ENCODE data around the gene FRAT1.
"Not testable (repeated sequence)": the region's sequence is repeated elsewhere in the genome, so short reads cannot be mapped to it uniquely, and the experiment has no call there.

FRAT1 gene, protein sequence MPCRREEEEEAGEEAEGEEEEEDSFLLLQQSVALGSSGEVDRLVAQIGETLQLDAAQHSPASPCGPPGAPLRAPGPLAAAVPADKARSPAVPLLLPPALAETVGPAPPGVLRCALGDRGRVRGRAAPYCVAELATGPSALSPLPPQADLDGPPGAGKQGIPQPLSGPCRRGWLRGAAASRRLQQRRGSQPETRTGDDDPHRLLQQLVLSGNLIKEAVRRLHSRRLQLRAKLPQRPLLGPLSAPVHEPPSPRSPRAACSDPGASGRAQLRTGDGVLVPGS

DNA sequence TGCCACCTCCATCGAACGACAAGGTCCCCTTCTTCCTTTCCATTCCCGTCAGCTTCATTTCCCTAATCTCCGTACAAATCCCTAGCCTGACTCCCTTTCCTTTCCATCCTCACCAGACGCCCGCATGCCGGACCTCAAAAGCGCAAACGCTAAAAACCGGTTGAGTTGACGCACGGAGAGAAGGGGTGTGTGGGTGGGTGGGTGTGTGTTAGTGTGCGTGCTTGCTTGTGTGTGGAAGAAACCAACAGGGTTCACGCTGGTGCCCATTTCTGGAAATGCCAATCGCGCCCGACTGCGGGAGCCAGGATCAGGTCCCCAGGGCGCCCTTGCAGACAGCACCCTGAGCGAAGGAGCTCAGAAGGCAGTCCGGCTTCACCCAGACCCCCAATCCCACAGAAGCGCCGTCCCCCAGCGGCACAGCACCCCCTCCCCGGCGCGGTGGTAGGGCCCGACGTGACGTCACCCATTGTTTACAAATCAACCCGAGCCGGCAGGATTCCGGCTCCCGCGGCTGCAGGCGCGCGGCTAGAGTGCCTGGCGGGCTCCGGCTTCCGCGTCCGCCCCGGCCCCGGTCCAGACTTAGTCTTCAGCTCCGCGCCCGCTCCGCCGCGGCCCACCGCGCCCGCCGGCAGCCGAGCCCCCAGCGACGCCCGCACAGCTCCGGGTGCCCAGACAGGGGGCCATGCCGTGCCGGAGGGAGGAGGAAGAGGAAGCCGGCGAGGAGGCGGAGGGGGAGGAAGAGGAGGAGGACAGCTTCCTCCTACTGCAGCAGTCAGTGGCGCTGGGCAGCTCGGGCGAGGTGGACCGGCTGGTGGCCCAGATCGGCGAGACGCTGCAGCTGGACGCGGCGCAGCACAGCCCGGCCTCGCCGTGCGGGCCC lies at the start of gene FRAT1:
Gene FRAT1, plus strand, starts transcription at position 500 of the 880 bp plus-strand sequence. Its CDS starts 183 bp downstream, at position 683.
- DNase-seq, result peak; percentile 95

DNA sequence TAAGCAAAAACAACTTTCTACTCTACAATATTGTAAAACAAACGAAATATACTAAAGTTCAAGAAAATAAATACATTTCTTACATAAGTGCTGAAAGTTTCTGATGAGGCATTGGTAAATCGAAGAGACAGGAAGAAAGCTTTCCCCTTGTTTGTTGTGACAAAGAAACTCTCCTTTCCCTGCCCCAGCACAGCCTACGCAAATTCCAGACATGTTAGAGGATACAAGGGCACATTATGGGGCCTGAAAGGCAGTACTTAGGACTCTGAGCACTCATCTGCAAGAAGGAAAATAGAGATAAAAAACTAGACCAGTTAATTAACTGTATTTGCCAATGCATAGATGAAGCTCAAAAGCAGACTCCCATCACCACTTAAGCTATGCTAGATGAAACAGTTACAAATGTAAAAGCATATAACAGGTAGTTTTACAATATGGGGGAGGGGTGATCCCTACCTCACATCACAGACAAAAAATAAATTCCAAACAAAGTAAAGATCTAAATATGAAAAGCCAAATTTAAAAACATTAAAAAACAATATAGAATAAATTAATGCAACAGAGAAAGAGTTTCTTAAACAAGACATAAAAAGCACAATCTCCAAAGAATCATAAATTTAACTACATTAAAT lies 48.4 kb upstream of the FRAT1 start:
- DNase-seq, result no peak

DNA sequence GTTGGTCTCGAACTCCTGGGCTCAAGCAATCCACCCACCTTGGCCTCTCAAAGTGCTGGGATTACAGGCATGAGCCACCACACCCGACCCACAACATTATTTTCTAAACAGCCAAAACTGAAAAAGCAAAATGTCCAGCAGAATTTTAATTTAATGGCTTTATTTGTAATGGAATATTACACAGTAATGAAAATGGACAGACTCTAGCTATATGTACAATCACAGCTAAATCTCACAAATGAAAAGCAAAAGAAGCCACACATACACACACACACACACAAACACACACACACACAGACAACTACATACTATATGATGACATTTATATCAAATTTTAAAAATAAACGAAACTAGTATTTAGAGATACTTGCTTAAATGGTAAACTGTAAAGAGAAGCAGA lies 45.4 kb upstream of the FRAT1 start:
- DNase-seq, result no peak

DNA sequence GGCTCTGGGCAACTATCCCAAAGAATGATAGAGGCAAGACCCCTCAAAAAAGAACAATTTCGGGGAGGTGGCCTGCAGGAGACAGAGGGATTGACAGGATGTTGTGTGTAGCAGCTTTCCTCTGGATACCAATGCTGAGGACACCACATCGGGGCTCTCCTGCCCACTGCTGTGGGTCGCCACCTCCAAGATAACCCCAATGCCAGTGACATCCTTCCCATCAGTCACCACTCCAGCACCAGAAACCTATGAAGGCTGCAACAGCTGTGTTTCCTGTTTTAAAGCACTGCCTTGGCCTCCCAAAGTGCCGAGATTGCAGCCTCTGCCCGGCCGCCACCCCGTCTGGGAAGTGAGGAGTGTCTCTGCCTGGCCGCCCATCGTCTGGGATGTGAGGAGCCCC lies 44.2 kb upstream of the FRAT1 start:
- DNase-seq, result no peak

DNA sequence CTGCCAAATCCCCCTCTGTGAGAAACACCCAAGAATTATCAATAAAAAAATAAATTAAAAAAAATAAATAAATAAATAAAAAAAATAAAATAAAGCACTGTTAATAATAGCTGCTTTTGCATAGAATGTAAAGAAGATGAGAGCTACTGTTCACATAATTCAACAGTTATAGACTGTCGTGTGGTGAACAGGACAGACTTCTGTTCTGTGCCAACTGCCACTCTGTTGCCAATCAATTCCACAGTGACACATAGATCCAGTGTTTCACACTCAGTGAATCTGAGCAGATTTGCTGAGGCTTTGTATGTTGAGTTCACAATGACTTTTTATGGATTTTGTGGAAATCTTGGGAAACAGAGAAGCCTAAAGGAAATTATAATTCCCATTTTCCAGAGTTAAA lies 41.5 kb upstream of the FRAT1 start:
- DNase-seq, result no peak

DNA sequence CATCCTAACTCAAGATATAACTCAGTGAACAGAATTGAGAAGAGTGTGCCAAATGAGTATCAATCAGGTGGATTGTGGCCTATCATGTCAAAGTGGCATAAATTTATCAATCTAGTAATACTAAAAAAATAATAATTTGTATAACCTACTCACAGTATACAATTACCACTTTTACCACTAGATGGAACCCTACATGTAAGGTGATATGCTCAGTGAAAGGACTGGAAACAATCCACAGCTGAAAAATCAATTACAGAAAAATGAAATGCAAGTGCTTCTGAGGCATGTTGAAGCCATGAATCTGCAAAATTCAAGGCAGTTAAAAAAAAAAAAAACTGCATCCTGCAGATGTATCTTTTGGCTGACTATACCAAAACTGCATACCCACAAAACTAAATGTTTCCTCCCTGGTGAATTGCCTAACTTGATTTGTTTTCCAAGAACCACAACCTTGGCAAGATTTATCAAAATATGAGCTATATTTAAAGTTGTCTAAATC lies 40.5 kb upstream of the FRAT1 start:
- DNase-seq, result no peak

DNA sequence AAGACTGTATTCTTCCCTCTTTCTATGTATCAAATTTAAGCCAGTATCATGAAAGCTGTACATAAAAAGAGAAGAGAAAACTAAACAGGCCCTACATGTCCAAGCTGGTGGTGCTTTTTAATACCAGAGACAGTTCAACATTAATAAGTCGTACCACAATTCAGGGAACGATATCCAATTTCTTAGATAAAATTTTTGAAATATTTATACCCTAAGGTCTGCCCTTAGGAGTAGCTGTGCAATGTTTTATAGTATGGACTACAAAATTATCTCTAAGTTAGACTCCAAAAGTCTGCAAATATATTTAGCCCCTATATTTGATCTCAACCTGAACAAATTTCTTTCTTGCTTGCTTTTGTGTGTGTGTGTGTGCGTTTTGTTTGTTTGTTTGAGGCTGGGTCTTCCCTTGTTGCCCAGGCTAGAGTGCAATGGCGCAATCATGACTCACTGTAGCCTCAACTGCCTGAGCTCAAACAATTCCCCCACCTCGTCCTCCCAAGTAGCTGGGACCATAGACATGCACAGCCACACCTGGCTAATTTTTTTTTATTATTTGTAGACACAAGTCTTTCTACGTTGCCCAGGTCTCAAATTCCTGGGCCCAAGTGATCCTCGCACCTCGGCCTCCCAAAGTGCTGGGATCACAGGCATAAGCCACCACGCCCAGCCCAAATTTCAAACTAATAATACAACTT lies 39.8 kb upstream of the FRAT1 start:
- no peak for DNase-seq

DNA sequence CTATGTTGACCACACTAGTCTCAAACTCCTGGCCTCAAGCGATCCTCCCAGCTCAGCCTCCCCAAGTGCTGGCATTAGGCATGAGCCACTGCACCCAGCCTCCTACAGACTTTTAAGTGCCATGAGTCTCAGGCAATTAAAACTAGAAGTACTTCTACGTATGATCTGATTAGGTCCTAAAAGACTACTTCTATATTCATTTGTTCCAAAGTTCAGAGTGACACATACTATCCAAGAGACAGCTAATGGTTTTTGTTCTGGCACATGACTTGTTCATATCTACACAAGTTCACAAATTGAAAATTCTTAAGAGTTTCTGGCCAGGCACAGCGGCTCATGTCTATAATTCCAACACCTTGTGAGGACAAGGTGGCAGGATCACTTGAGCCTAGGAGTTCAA lies 38.3 kb upstream of the FRAT1 start:
- DNase-seq, result no peak

DNA sequence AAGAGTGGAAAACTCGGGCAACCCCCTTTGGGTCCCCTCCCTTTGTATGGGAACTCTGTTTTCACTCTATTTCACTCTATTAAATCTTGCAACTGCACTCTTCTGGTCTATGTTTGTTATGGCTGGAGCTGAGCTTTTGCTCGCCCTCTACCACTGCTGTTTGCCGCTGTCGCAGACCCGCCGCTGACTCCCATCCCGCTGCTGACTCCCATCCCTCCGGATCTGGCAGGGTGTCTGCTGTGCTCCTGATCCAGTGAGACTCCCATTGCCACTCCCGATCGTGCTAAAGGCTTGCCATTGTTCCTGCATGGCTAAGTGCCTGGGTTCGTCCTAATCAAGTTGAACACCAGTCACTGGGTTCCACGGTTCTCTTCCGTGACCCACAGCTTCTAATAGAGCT lies 29.0 kb upstream of the FRAT1 start:
- DNase-seq, result not testable (repeated sequence)

DNA sequence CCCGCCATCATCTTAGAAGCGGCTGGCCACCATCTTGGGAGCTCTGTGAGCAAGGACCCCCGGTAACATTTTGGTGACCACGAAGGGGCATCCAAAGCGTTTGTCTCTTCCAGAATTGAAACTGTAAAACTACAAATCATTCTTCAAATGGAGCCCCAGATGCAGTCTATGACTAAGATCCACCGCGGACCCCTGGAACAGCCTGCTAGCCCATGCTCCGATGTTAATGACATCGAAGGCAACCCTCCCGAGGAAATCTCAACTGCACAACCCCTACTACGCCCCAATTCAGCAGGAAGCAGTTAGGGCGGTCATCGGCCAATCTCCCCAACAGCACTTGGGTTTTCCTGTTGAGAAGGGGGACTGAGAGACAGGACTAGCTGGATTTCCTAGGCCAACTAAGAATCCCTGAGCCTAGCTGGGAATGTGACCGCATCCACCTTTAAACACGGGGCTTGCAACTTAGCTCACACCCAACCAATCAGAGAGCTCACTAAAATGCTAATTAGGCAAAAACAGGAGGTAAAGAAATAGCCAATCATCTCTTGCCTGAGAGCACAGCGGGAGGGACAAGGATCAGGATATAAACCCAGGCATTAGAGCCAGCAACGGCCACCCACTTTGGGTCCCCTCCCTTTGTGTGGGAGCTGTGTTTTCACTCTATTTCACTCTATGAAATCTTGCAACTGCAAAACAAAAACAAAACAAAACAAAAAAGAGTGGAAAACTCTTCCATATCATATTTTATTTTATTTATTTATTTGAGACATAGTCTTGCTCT lies 28.3 kb upstream of the FRAT1 start:
- DNase-seq, result not testable (repeated sequence)

DNA sequence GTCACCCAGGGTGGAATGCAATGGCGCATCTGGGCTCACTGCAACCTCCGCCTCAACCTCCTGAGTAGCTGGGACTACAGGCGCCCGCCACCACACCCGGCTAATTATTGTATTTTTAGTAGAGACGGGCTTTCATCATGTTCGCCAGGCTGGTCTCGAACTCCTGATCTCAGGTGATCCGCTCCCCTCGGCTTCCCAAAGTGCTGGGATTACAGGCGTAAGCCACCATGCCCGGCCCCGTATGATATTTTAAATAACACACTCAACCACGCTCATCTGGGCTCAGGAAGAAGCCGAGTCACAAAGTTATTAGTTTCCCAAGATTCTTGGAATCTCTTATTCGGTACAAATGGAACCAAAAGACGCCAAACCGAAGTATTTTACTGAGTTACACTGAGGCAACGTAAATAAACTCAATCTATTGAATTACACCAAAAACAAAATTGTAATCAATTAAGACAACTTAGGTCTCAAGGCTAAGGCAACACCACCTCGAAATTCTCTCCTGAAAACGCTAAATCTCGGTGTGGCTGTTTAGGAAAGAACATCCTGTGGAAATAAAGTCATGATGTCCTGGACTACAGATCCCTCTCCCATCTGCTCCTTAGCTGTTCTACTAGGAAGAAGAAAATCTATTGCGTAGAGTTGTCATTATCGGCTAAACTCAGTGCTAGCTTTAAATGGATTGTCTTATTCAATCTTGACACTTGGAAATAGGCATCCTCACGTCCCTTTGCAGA lies 27.5 kb upstream of the FRAT1 start:
- DNase-seq, result no peak

DNA sequence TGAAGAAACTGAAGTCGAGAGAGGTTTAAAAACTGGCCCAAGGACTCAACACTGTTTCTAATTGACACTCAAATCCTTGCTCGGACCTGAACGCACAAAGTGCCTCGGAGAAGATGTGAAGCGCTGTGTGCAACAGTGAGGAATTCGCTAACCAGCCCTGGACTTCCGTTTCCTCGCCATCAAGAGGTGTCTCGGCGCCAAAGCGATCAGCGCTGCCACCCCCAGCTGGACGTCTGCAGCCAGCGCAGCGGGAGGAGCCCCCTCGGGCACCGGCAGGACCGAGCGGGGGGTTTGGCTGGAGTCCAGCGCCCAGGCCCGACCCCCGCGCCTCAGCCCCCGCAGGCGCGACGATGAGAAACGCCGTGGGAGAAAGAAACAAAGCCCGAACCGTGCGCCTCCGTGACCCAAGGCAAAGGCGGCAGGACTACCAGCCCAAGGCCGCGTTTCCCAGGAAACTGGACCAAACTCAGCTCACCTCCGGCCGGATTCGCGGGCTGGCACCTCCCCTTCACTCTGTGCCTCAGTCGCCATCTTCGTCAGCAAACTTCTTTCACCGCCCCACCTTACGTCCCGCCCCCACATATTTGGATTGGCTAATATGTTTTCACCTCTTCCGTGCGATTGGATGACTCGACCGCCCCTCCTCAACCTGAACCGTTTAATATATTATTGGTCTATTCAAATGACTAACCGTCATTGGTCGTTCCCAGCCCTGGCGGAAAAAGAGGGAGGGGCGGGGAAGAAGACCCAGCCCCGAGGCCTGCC lies 26.8 kb upstream of the FRAT1 start, which contains the start of gene ARHGAP19:
Gene ARHGAP19, minus strand, starts transcription at position 541 of the 765 bp plus-strand sequence. Its CDS starts 10 bp downstream, at position 531.
- DNase-seq, result peak; percentile 95

DNA sequence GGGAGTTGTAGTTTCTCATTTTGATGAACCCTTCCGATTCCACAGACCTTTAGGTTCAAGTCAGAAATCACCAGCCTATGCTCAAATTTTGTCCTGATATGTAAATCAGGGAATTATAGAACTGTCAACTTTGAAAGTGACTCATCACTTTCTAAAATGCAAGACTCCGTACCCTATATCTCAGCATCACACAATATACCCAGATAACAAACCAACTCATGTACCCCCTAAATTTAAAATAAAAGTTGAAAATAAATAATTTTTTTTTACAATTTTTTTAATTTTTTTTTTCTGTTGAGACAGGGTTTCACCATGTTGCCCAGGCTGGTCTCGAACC lies 26.2 kb upstream of the FRAT1 start:
- DNase-seq, result no peak

DNA sequence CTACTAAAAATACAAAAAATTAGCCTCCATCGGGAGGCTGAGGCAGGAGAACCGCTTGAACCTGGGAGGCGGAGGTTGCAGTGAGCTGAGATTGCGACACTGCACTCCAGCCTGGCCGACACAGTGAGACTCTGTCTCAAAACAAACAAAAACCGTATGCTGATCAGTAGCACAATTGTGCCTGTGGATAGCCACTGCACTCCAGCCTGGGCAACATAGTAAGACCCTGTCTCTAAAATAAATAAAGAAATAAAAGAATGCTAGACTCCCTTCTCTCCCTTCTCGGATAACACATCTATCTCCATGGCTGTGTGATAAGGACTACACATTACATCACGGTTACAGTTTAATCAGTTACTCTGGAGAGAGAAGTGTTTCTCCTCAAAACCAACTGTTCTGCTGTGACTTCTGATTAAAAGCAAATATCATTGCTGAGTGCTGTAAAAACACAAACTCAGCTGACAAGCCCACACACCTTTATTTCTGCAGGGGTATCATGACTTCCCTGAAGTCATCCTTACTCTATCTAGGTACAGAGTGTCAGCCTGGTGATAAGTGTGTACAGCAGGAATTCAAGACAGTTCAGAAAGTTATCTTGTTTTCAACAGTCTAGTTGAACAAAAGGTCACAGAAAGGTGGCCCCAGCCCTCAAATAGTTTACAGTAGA lies 21.4 kb upstream of the FRAT1 start:
- DNase-seq, result no peak

DNA sequence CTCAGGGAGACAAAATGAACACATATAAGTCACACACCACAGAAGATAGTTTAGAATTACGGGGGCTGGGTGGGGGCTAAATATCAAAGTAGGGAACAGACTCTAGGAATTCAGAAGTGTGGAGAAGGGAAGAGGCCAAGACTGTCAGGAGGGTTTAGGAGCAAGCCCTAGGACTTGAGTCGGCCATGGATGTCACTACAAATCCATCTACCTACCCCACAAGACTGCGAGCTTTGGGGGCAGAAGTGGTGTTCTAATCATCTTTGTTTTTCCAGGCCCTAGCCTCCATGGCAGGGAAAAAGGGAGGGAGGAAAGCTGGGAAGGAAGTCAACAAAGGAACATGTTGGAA lies 20.9 kb upstream of the FRAT1 start:
- no peak for DNase-seq

DNA sequence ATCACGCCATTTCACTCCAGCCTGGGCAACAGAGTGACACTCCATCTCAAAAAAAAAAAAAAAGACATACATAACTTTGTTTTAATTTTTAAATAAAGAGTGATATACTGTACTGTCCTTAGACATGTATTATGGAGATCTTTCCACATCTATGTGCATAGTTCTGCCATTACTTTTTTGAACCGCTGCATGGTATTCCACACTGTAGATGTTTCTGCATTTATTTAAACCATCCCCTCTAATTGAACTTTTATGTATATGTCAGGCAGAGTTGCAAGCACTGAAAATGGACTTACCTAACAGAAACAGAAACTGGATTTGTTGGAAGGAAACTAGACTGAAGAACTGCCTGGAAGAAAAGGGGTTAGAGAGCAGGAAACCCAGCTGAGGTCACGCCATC lies 18.1 kb upstream of the FRAT1 start:
- DNase-seq, result no peak

DNA sequence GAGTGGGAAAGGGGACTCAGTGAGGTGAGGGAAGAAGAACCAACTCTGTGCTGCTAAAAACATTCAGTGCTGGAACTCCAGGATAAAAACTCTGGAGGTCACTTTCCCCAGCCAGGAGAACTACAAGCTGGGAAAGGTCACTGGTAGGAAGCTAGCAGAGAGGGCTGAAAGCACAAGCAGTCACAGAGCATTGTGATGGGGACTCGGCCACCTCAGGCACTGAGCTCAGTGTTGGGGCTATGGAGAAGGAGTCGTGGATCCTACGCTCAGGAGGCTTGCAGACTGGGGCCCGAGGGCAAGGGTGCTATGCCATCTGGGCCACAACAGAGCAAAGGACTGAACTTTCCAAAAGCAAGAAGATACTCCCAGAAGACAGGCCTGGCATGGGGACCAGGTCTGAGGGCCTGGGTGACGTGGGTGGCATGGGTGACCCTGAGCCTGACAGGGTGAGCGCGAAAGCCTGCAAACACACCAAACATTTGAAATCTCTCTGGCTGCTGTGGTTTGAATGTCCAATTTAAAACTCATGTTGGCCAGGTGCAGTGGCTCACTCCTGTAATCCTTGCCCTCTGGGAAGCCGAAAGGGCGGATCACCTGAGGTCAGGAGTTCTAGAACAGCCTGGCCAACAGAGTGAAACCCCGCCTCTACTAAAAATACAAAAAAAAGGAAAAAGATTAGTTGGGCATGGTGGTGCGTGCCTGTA lies 16.8 kb upstream of the FRAT1 start:
- DNase-seq, result no peak

DNA sequence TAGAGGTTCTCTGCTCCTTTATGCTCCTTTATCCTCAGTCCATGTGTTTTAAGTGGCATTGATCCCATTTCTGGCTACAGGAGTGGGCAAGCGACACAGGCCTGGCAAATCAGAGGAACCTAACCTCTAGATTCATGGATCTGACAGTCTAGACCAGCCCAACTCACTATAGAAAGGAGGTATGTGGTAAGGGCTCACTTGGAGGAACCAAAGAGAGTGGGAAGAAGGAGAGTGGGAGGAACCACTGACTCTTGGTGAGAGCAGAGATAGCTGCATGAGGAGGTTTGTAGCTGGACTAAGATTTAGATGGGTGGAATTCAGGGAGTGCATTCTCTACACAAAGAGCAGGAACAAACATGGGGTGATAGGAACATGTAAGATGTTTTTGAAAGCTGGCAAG lies 11.6 kb upstream of the FRAT1 start:
- DNase-seq, result no peak
